GM12872 (cell line): ENCODE measurements around the gene DHPS.

ENCODE experiments used
- CTCF ChIP-seq: IDR thresholded peaks from 3 replicates; pipeline ENCODE4 v1.5.1; 2011; ENCODE audit warnings: low read depth, mild to moderate bottlenecking, low read length, moderate library complexity; ENCODE audit not compliant: insufficient read depth

Gene DHPS

GRCh38 chr19:12628040-12629022 is 53.3 kb downstream of the DHPS start:
- TF ChIP-seq CTCF: no peak

GRCh38 chr19:12626958-12627357 is 54.7 kb downstream of the DHPS start:
- no peak for TF ChIP-seq CTCF
